Measurements from ENCODE around the gene ANKRD44. TPM values are rescaled to one million over a fixed set of nuclear protein-coding genes. Genes with fewer than 3 reads are reported as not detected.

The ANKRD44 gene
- total and polyA plus RNA-seq, 2 of the 8 experiments (the other 6 are each of a cell fraction or from before 2014, with no cell fraction given), result 1.2 to 1.3 TPM

- Histone ChIP-seq H3K9ac (replicated peaks in 1 of 4; ENCODE audit: extremely low read depth in 1 of 4, low read depth in 3 of 4, low read length in 3 of 4) (no peak overlapping the region), H3K4ac (replicated peaks; ENCODE audit: insufficient read length, low read depth, low read length) (no peak overlapping the region), H4K91ac (replicated peaks; ENCODE audit: insufficient read length, low read length) (no peak overlapping the region), H2BK5ac (ENCODE audit: low read depth, low read length) (no peak overlapping the region), H3K27ac (ENCODE audit: low read depth, low read length) (no peak overlapping the region), H3K79me2 (ENCODE audit: control insufficient read depth in 1 of 2, insufficient read depth in 2 of 2, low read length in 2 of 2) (no peaks in the 10 kb centered on the region), H3K36me3 (ENCODE audit: control insufficient read depth in 2 of 4, insufficient read depth in 4 of 4, low read length in 3 of 4) (no peaks in the 10 kb centered on the region; a peak in 1 of 8 replicates), H2BK15ac (ENCODE audit: low read length) (no peak overlapping the region), H4K20me1 (replicated peaks in 1 of 2; ENCODE audit: control insufficient read depth in 1 of 2, insufficient read depth in 2 of 2, low read length in 2 of 2) (no peaks in the 10 kb centered on the region), H3K4me3 (ENCODE audit: extremely low read depth in 1 of 4, insufficient read depth in 2 of 4, low read depth in 3 of 4, low read length in 4 of 4) (no peak overlapping the region), H2AK5ac (ENCODE audit: low read depth, low read length) (no peak overlapping the region), H2BK12ac (ENCODE audit: low read depth, low read length) (no peak overlapping the region), H3K56ac (replicated peaks; ENCODE audit: insufficient read length, low read depth, low read length) (no peak overlapping the region), H3K4me1 (replicated peaks in 1 of 4; ENCODE audit: control insufficient read depth in 3 of 4, insufficient read depth in 4 of 4, low read length in 3 of 4) (peaks cover 0 to 9% (median 4%) of the 10 kb centered on the region in 4 experiments; a peak in 3 of 7 replicates), H2AFZ (ENCODE audit: low read length) (0 out of 2 replicates have a peak overlapping the region, but pooled peaks have one; percentile 15), H3K27me3 (replicated peaks in 1 of 4; ENCODE audit: control insufficient read depth in 3 of 4, extremely low read depth in 1 of 4, insufficient read depth in 3 of 4, low read length in 3 of 4) (no peaks in the 10 kb centered on the region; a peak in 1 of 7 replicates), H3K23ac (ENCODE audit: insufficient read length) (no peak overlapping the region), H3K4me2 (ENCODE audit: insufficient read depth in 1 of 2, low read depth in 2 of 2, low read length in 2 of 2) (no peak overlapping the region), H3K14ac (ENCODE audit: insufficient read length) (no peak overlapping the region), H3K23me2 (ENCODE audit: low read depth, low read length) (no peaks in the 10 kb centered on the region), H4K8ac (ENCODE audit: extremely low read depth, insufficient read depth, low read length) (no peak overlapping the region), H3K79me1 (ENCODE audit: low read depth, low read length) (no peaks in the 10 kb centered on the region), H3K18ac (ENCODE audit: extremely low read depth, low read length) (no peak overlapping the region), H2BK120ac (replicated peaks; ENCODE audit: low read depth, low read length) (no peak overlapping the region), H3K9me3 (ENCODE audit: insufficient read depth in 2 of 2, low read depth in 1 of 2, low read length in 1 of 2) (peaks cover 0 to 7% of the 10 kb centered on the region in 2 experiments; a peak in 2 of 4 replicates), H2BK20ac (ENCODE audit: low read length) (no peak overlapping the region), H4K5ac (ENCODE audit: insufficient read length, low read depth, low read length) (no peak overlapping the region)
- ChIA-PET POLR2A (ENCODE audit: partially characterized antibody) (no interaction called here), CTCF (ENCODE audit: partially characterized antibody) (interaction anchor here (0.9 kb wide), 1 partner anchor 26 kb away, joined by 5 read pairs; no protein-coding TSS in a partner anchor)
- FAIRE-seq (no peak), DNase-seq (ENCODE audit: low read depth in 1 of 2, low spot score in 2 of 2) (no peak)
- WGBS, 2 experiments (ENCODE audit: extremely low coverage in 1 of 2, insufficient coverage in 1 of 2, insufficient read length in 1 of 2, insufficient replicate concordance in 2 of 2, low coverage in 1 of 2, low lambda C conversion rate in 2 of 2, missing lambda C conversion rate in 1 of 2), result 89% methylated on average over 2 of the region's 2 CpGs; no CpG with 5 or more reads in 1 of the 2 experiments
- TF ChIP-seq SP2 (IDR thresholded peaks at IDR 0.05; ENCODE audit: low read length), result no peak
- TF ChIP-seq SP4 (IDR thresholded peaks at IDR 0.05; ENCODE audit: low read length), result no peak
- no peak for TF ChIP-seq ATF3 (IDR thresholded peaks at IDR 0.05; ENCODE audit: insufficient read depth, low read depth, low read length)
- no peak for TF ChIP-seq ZNF274 (IDR thresholded peaks at IDR 0.05; ENCODE audit: borderline replicate concordance, extremely low read depth, low read length)
- TF ChIP-seq POLR2AphosphoS5 (IDR thresholded peaks at IDR 0.05; ENCODE audit: low read depth, low read length), result no peak
- no peak for TF ChIP-seq POU5F1 (IDR thresholded peaks at IDR 0.05; ENCODE audit: low read depth, low read length)
- TF ChIP-seq SIRT6 (IDR thresholded peaks at IDR 0.05; ENCODE audit: low read length), result no peak
- no peak for TF ChIP-seq TEAD4 (IDR thresholded peaks at IDR 0.05; ENCODE audit: low read depth, low read length)
- no peak for TF ChIP-seq JUN (IDR thresholded peaks at IDR 0.05; ENCODE audit: low read depth, low read length)
- no peak for TF ChIP-seq EP300 (IDR thresholded peaks at IDR 0.05; ENCODE audit: borderline replicate concordance in 1 of 2, low read depth in 2 of 2, low read length in 2 of 2)
- TF ChIP-seq GABPA (IDR thresholded peaks at IDR 0.05; ENCODE audit: borderline replicate concordance, insufficient read depth, low read length), result no peak
- no peak for TF ChIP-seq USF2 (IDR thresholded peaks at IDR 0.05; ENCODE audit: low read length)
- TF ChIP-seq CBX8 (IDR thresholded peaks at IDR 0.05; ENCODE audit: borderline replicate concordance, low read depth, low read length), result no peak
Observed at GRCh38 chr2:196963043-196963442, 347.5 kb downstream of the ANKRD44 start.

Data from H1 (cell line).